Hepatocyte (in vitro differentiated cells): ENCODE measurements around the gene UQCC3. TPM values are rescaled to one million over a fixed set of nuclear protein-coding genes. Genes with fewer than 3 reads are reported as not detected.

ENCODE experiments used
- DNase-seq: peaks from one replicate; pipeline ENCODE4 v3.0.0-alpha.2; 2016; ENCODE audit warnings: low spot score
- H2AFZ ChIP-seq: fragments of 200-600 bp; sonication (generic); 2 replicates; pipeline ENCODE4 v1.6.0; 2016; ENCODE audit warnings: antibody characterized with exemption, mild to moderate bottlenecking
- H3K27ac ChIP-seq: fragments of 200-600 bp; sonication (generic); 2 replicates; pipeline ENCODE4 v1.5.1; 2016; ENCODE audit warnings: mild to moderate bottlenecking
- H3K27me3 ChIP-seq: fragments of 200-600 bp; sonication (generic); 2 replicates; pipeline ENCODE4 v1.6.1; 2016
- H3K36me3 ChIP-seq: fragments of 200-600 bp; sonication (generic); replicated peaks from 2 replicates; pipeline ENCODE4 v1.5.1; 2016; ENCODE audit warnings: low read depth; ENCODE audit not compliant: insufficient read depth
- H3K4me1 ChIP-seq: fragments of 200-600 bp; sonication (generic); 2 replicates; pipeline ENCODE4 v1.5.1; 2016; ENCODE audit warnings: mild to moderate bottlenecking, moderate library complexity; ENCODE audit not compliant: insufficient read depth
- H3K4me2 ChIP-seq: fragments of 200-600 bp; sonication (generic); 2 replicates; pipeline ENCODE4 v1.6.0; 2016
- H3K4me3 ChIP-seq: fragments of 200-600 bp; sonication (generic); 2 replicates; pipeline ENCODE4 v1.5.1; 2016; ENCODE audit warnings: mild to moderate bottlenecking
- H3K79me2 ChIP-seq: fragments of 200-600 bp; sonication (generic); 2 replicates; pipeline ENCODE4 v1.6.0; 2017; ENCODE audit warnings: mild to moderate bottlenecking
- H3K9me2 ChIP-seq: fragments of 200-600 bp; sonication (generic); replicated peaks from 2 replicates; pipeline ENCODE4 v1.6.0; 2017; ENCODE audit warnings: mild to moderate bottlenecking; ENCODE audit not compliant: insufficient read depth
- H3K9me3 ChIP-seq: fragments of 200-600 bp; sonication (generic); 2 replicates; pipeline ENCODE4 v1.5.1; 2016; ENCODE audit warnings: low read depth, mild to moderate bottlenecking
- H4K20me1 ChIP-seq: fragments of 200-600 bp; sonication (generic); 2 replicates; pipeline ENCODE4 v1.6.0; 2016; ENCODE audit warnings: mild to moderate bottlenecking; ENCODE audit not compliant: insufficient read depth, poor library complexity, severe bottlenecking
- CTCF ChIP-seq: fragments of 200-600 bp; sonication (generic); IDR thresholded peaks from 2 replicates; pipeline ENCODE4 v1.5.1; 2016; ENCODE audit warnings: antibody characterized with exemption, mild to moderate bottlenecking; ENCODE audit not compliant: poor library complexity
- EZH2 ChIP-seq: fragments of 200-600 bp; sonication (generic); IDR thresholded peaks from 2 replicates; pipeline ENCODE4 v1.6.1; 2016; ENCODE audit warnings: antibody characterized with exemption, mild to moderate bottlenecking, borderline replicate concordance
- EZH2phosphoT487 ChIP-seq: fragments of 200-600 bp; sonication (generic); IDR thresholded peaks from one replicate; pipeline ENCODE4 v1.6.1; 2018; ENCODE audit warnings: antibody characterized with exemption, mild to moderate bottlenecking, low read depth, moderate library complexity; ENCODE audit not compliant: unreplicated experiment, severe bottlenecking
- WGBS: methylation state at CpG from one replicate; pipeline ENCODE4 v1.1.6; 2016; ENCODE audit warnings: low lambda C conversion rate; ENCODE audit errors: missing lambda C conversion rate; 5-methylcytosine and 5-hydroxymethylcytosine counted together
- polyA plus RNA-seq: library from polyadenylated mRNA; unstranded; fragments of >200 nt; fragmentation: Nextera tagmentation; extraction: Ambion mirVana; gene quantifications from 2 replicates; pipeline ENCODE4 v1.2.1, GENCODE V29; 2016
- total RNA-seq: library from RNA; depleted of rRNA; stranded (reverse); fragments of >200 nt; gene quantifications from 2 replicates; pipeline ENCODE4 v1.2.3, GENCODE V29; 2014

Gene UQCC3
- total and polyA plus RNA-seq, 2 experiments from 2014 or later: 8.9 to 17.0 TPM

DNA sequence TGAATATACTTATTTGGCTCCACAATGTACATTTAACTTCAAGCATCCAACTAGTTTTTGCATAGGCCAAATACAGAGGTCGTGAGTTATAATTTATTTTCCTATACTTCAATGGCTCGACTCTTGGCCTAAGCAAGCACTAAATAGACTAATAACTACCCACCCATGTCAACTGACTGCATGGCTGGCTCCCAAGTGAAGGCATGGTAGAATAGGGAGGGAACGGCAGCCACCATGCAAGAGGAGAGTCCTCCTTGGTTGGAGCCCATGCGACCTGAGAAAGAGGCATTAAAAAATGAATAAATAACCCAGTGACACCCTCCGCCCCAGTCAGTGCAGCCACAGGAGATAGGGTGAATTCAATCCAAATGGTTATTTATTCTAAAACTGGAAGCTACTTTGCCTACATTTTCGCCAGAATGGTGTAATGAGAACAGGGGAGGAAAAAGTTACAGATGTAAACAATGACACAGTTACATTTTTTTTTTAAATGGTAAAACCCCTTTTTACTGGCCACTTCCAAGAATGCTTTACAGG, 40.9 kb downstream of the UQCC3 start:
- no peak overlapping the region for H2AFZ ChIP-seq
- peak overlapping the region; percentile 11 for H3K4me2 ChIP-seq
- no peaks in the 10 kb centered on the region for H4K20me1 ChIP-seq
- no peak overlapping the region for H3K4me3 ChIP-seq
- 96% methylated on average over 6 of the region's 6 CpGs for WGBS
- H3K27ac ChIP-seq: peak overlapping the region; percentile 74
- H3K79me2 ChIP-seq: peaks cover 30% of the 10 kb centered on the region
- TF ChIP-seq CTCF (no peak), EZH2 (no peak), EZH2phosphoT487 (no peak)
- no peaks in the 10 kb centered on the region for H3K27me3 ChIP-seq
- H3K4me1 ChIP-seq: peaks cover 42% of the 10 kb centered on the region
- no peaks in the 10 kb centered on the region for H3K9me3 ChIP-seq
- no peaks in the 10 kb centered on the region for H3K36me3 ChIP-seq
- no peak for DNase-seq
- no peaks in the 10 kb centered on the region for H3K9me2 ChIP-seq

- Histone ChIP-seq H3K4me2 (peak overlapping the region; percentile 11), H3K4me3 (no peak overlapping the region), H3K36me3 (no peaks in the 10 kb centered on the region), H3K9me3 (no peaks in the 10 kb centered on the region), H3K27ac (peak overlapping the region; percentile 74), H3K4me1 (peaks cover 38% of the 10 kb centered on the region), H2AFZ (no peak overlapping the region), H3K27me3 (no peaks in the 10 kb centered on the region), H4K20me1 (no peaks in the 10 kb centered on the region), H3K9me2 (no peaks in the 10 kb centered on the region), H3K79me2 (peaks cover 29% of the 10 kb centered on the region)
- 79% methylated on average over 3 of the region's 3 CpGs for WGBS
- no peak for TF ChIP-seq CTCF
- no peak for TF ChIP-seq EZH2
- TF ChIP-seq EZH2phosphoT487: no peak
- DNase-seq: no peak
Measured at GRCh38 chr11:62712861-62713260, 41.4 kb downstream of the UQCC3 start.

- H3K4me3 ChIP-seq: no peak overlapping the region
- WGBS: 63% methylated on average over 2 of the region's 2 CpGs
- TF ChIP-seq EZH2phosphoT487 (no peak), EZH2 (no peak), CTCF (no peak)
- peaks cover 34% of the 10 kb centered on the region for H3K4me1 ChIP-seq
- peaks cover 29% of the 10 kb centered on the region for H3K79me2 ChIP-seq
- no peaks in the 10 kb centered on the region for H3K9me2 ChIP-seq
- peaks cover 3% of the 10 kb centered on the region for H4K20me1 ChIP-seq
- H2AFZ ChIP-seq: no peak overlapping the region
- H3K27me3 ChIP-seq: no peaks in the 10 kb centered on the region
- peak overlapping the region; percentile 74 for H3K27ac ChIP-seq
- no peaks in the 10 kb centered on the region for H3K9me3 ChIP-seq
- H3K4me2 ChIP-seq: peak overlapping the region; percentile 34
- DNase-seq: peak; percentile 79
- no peaks in the 10 kb centered on the region for H3K36me3 ChIP-seq
Measured at GRCh38 chr11:62713343-62713742, 41.9 kb downstream of the UQCC3 start.
